K562 (cell line): ENCODE results near the gene PRXL2B. TPM values are rescaled to one million over a fixed set of nuclear protein-coding genes. Genes with fewer than 3 reads are reported as not detected.

Experiments used
- HNRNPUL1 ChIP-seq: fragments of 200-400 bp; formaldehyde crosslinking; IDR thresholded peaks from 2 replicates; pipeline ENCODE4 v1.6.1; 2017; ENCODE audit warnings: low read length
- PHB ChIP-seq: fragments of 250-450 bp; sonication (Bioruptor Pico); IDR thresholded peaks from 2 replicates; pipeline ENCODE4 v1.5.0; 2021
- RBM34 ChIP-seq: fragments of 200-400 bp; formaldehyde crosslinking; IDR thresholded peaks from 2 replicates; pipeline ENCODE4 v1.6.1; 2018; ENCODE audit warnings: low read length, borderline replicate concordance; ENCODE audit not compliant: insufficient read depth
- polyA plus RNA-seq, 8 experiments: library from polyadenylated mRNA; depleted of rRNA in 4 of 8; stranded (reverse) in 5 of 8; unstranded in 3 of 8; fragments of >200 nt; fragmentation: Nextera tagmentation in 2 of 8; fragmentation: Illumina TruSeq in 1 of 8; extraction: Ambion mirVana in 2 of 8; extraction: Trizol in 1 of 8; gene quantifications; 2 replicates each; pipeline versions ENCODE4 v1.2.1 to v1.2.3, GENCODE V29; 2011 to 2014; ENCODE audit warnings: inconsistent platforms in 1 of 8, missing spikeins in 1 of 8
- total RNA-seq, 7 experiments: library from RNA; depleted of rRNA in 6 of 7; stranded (reverse); fragments of >200 nt in 6 of 7; fragmentation: Illumina TruSeq in 2 of 7; extraction: Trizol in 2 of 7; gene quantifications; 2 replicates each; pipeline versions ENCODE4 v1.2.1 to v1.2.3, GENCODE V29; 2011 to 2021; ENCODE audit warnings: low replicate concordance in 1 of 7
- TF ChIP-seq, protein P1 (sequence below), 2 experiments: fragments of 150-350 bp in 1 of 2; IDR thresholded peaks; 2 replicates each; pipeline ENCODE4 v1.6.1; 2012 to 2016; ENCODE audit warnings: low read depth in 2 of 2, low read length in 2 of 2, mild to moderate bottlenecking in 1 of 2, moderate library complexity in 1 of 2

The PRXL2B gene
- total and polyA plus RNA-seq, 9 of the 15 experiments (the other 6 are each of a cell fraction or from before 2014, with no cell fraction given): 0.99 to 25.3 (median 11.8) TPM

DNA sequence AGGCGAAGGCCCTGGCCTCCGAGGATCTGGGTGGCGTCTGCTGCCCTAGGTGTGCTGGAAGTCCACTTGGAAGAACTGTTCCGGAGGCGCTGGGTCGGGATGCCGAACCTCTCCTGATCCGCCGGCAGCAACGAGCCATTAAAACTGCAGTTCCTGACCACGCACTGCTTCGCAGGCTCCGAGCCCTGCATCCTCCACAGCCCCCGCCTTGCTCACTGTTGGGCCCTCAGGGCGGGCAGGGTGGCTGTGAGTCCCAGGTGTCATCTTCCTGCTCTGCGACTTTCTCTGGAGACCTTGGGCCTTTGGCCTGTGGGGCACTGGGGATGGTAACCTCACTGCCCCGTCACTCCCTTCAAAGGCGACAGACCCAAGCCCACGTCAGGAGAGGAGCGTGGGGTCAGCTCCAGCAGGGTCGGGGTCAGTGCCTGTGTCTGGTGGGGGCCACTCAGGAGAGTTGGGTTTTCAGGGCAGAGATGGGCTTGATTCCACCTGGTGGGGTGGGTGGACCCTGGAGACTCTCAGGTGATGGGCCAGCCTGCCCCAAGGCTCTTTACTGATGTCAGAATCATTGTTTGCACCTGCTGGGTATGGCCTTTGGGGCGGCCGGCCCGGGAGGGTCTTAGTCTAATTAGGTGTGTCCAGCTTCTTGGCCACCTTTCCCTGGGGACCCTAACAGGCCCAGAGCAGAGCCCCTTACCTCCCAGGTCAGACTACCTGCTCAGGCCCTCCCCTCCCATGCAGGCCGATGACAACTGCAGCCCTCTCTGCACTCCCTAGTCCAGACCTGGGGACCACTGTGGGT, 3.1 kb downstream of the PRXL2B start (continued):
- TF ChIP-seq, protein P1, sequence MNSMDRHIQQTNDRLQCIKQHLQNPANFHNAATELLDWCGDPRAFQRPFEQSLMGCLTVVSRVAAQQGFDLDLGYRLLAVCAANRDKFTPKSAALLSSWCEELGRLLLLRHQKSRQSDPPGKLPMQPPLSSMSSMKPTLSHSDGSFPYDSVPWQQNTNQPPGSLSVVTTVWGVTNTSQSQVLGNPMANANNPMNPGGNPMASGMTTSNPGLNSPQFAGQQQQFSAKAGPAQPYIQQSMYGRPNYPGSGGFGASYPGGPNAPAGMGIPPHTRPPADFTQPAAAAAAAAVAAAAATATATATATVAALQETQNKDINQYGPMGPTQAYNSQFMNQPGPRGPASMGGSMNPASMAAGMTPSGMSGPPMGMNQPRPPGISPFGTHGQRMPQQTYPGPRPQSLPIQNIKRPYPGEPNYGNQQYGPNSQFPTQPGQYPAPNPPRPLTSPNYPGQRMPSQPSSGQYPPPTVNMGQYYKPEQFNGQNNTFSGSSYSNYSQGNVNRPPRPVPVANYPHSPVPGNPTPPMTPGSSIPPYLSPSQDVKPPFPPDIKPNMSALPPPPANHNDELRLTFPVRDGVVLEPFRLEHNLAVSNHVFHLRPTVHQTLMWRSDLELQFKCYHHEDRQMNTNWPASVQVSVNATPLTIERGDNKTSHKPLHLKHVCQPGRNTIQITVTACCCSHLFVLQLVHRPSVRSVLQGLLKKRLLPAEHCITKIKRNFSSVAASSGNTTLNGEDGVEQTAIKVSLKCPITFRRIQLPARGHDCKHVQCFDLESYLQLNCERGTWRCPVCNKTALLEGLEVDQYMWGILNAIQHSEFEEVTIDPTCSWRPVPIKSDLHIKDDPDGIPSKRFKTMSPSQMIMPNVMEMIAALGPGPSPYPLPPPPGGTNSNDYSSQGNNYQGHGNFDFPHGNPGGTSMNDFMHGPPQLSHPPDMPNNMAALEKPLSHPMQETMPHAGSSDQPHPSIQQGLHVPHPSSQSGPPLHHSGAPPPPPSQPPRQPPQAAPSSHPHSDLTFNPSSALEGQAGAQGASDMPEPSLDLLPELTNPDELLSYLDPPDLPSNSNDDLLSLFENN (IDR thresholded peaks at IDR 0.05; ENCODE audit: low read depth in 2 of 2, low read length in 2 of 2): no peak
- TF ChIP-seq HNRNPUL1 (no peak), RBM34 (no peak), PHB (no peak)
- TF ChIP-seq, all 486 proteins: peak for 0
